ENCODE results near the gene PILRB. TPM values are rescaled to one million over a fixed set of nuclear protein-coding genes. Genes with fewer than 3 reads are reported as not detected.
"Not testable (repeated sequence)": the region's sequence is repeated elsewhere in the genome, so short reads cannot be mapped to it uniquely, and the experiment has no call there.

The PILRB gene
- total and polyA plus RNA-seq, 9 of the 15 experiments (the other 6 are each of a cell fraction or from before 2014, with no cell fraction given) = 6.2 to 94.6 (median 37.0) TPM

GRCh38 chr7:100358027-100358856 lies at the start of gene PILRB (continued):
- TF ChIP-seq FOXP4 (CRISPR knock-in tag; IDR thresholded peaks at IDR 0.05; ENCODE audit: borderline replicate concordance) (no peak), ZNF121 (CRISPR knock-in tag; conservative IDR thresholded peaks at IDR 0.05) (no peak), POLR2A (conservative IDR thresholded peaks at IDR 0.05) (0 out of 2 replicates have a peak, but pooled peaks have one; percentile 15), RBM22 (IDR thresholded peaks at IDR 0.05; ENCODE audit: low read depth, low read length, poor library complexity, severe bottlenecking) (peak; percentile 74), RAD51 (IDR thresholded peaks at IDR 0.05; ENCODE audit: borderline replicate concordance, low read depth) (no peak)

GRCh38 chr7:100318329-100318728 lies 39.6 kb upstream of the PILRB start:
- H3K27me3 ChIP-seq (ENCODE audit: control insufficient read depth in 2 of 2, insufficient read depth in 2 of 2, low read length in 2 of 2); H3K79me2 ChIP-seq (ENCODE audit: control insufficient read depth, insufficient read depth, low read length); in situ Hi-C loops (cut with MboI); intact Hi-C loops (cut with micrococcal nuclease); BruUV-seq (replicated peaks); H3K9ac ChIP-seq (ENCODE audit: insufficient read depth in 1 of 2, low read depth in 2 of 2, low read length in 2 of 2); POLR2A ChIA-PET; H3K27ac ChIP-seq (ENCODE audit: extremely low read depth, low read depth, low read length); DNase-seq (ENCODE audit: extremely low read depth in 1 of 4, low spot score in 3 of 4); H2AFZ ChIP-seq (ENCODE audit: low read depth, low read length); H3K9me1 ChIP-seq (ENCODE audit: control insufficient read depth, insufficient read depth, low read length); H3K4me1 ChIP-seq (replicated peaks in 1 of 2; ENCODE audit: control insufficient read depth in 2 of 2, insufficient read depth in 2 of 2, low read length in 2 of 2); H3K4me2 ChIP-seq (ENCODE audit: insufficient read depth, low read length); H3K4me3 ChIP-seq; H3K36me3 ChIP-seq (ENCODE audit: control insufficient read depth, insufficient read depth, low read length); ATAC-seq; FAIRE-seq; H3K9me3 ChIP-seq (replicated peaks; ENCODE audit: control insufficient read depth, insufficient read depth, low read depth, low read length); H4K20me1 ChIP-seq (replicated peaks; ENCODE audit: control insufficient read depth, insufficient read depth, low read length); CTCF ChIA-PET (ENCODE audit: low intra/inter-chr PET ratio): not testable (repeated sequence)
- WGBS (ENCODE audit: insufficient coverage, low coverage, missing lambda C conversion rate) = 86% methylated on average over 3 of the region's 5 CpGs

GRCh38 chr7:100321648-100322047 lies 36.3 kb upstream of the PILRB start:
- in situ Hi-C loops (cut with MboI); H3K9ac ChIP-seq (ENCODE audit: insufficient read depth in 1 of 2, low read depth in 2 of 2, low read length in 2 of 2); DNase-seq (ENCODE audit: extremely low read depth in 1 of 4, low spot score in 3 of 4); H2AFZ ChIP-seq (ENCODE audit: low read depth, low read length); H3K4me3 ChIP-seq; intact Hi-C loops (cut with micrococcal nuclease); H3K9me1 ChIP-seq (ENCODE audit: control insufficient read depth, insufficient read depth, low read length); H3K27me3 ChIP-seq (ENCODE audit: control insufficient read depth in 2 of 2, insufficient read depth in 2 of 2, low read length in 2 of 2); H3K9me3 ChIP-seq (replicated peaks; ENCODE audit: control insufficient read depth, insufficient read depth, low read depth, low read length); FAIRE-seq; ATAC-seq; H3K4me2 ChIP-seq (ENCODE audit: insufficient read depth, low read length); BruUV-seq (replicated peaks); H3K27ac ChIP-seq (ENCODE audit: extremely low read depth, low read depth, low read length); H3K36me3 ChIP-seq (ENCODE audit: control insufficient read depth, insufficient read depth, low read length); CTCF ChIA-PET (ENCODE audit: low intra/inter-chr PET ratio); H4K20me1 ChIP-seq (replicated peaks; ENCODE audit: control insufficient read depth, insufficient read depth, low read length); POLR2A ChIA-PET; H3K79me2 ChIP-seq (ENCODE audit: control insufficient read depth, insufficient read depth, low read length); H3K4me1 ChIP-seq (replicated peaks in 1 of 2; ENCODE audit: control insufficient read depth in 2 of 2, insufficient read depth in 2 of 2, low read length in 2 of 2): not testable (repeated sequence)
- WGBS (ENCODE audit: insufficient coverage, low coverage, missing lambda C conversion rate) = 83% methylated on average over 1 of the region's 1 CpG
